CD14-positive monocyte (primary cell): Measurements from ENCODE around the gene NTNG1. TPM values are rescaled to one million over a fixed set of nuclear protein-coding genes. Genes with fewer than 3 reads are reported as not detected.

Source experiments
- DNase-seq, 3 donors: peaks; one replicate each; pipeline ENCODE4 v3.0.0-alpha.2; 2011 to 2022
- H2AFZ ChIP-seq: 2 replicates; pipeline ENCODE4 v1.6.0; 2012; ENCODE audit warnings: mild to moderate bottlenecking, low read depth, low read length, inconsistent platforms; ENCODE audit not compliant: insufficient read depth, poor library complexity, severe bottlenecking
- H3K27ac ChIP-seq, 2 donors: 1 replicate in 1 of 2; 2 replicates in 1 of 2; pipeline ENCODE4 v1.5.1; 2012 to 2013; ENCODE audit warnings: low read length in 2 of 2, control low read depth in 1 of 2, inconsistent platforms in 1 of 2, low read depth in 1 of 2, mild to moderate bottlenecking in 1 of 2
- H3K27me3 ChIP-seq, 2 donors: one replicate each; pipeline versions ENCODE4 v1.6.0 to v1.6.1; 2011 to 2013; ENCODE audit warnings: low read length in 2 of 2; ENCODE audit not compliant: control insufficient read depth in 2 of 2, insufficient read depth in 2 of 2
- H3K36me3 ChIP-seq, 2 donors: replicated peaks in 1 of 2; 1 replicate in 1 of 2; 2 replicates in 1 of 2; pipeline versions ENCODE4 v1.5.1 to v1.6.1; 2012 to 2013; ENCODE audit warnings: low read length in 2 of 2, control low read depth in 1 of 2, inconsistent platforms in 1 of 2, mild to moderate bottlenecking in 1 of 2; ENCODE audit not compliant: insufficient read depth in 2 of 2, control insufficient read depth in 1 of 2
- H3K4me1 ChIP-seq, 2 donors: 1 replicate in 1 of 2; 2 replicates in 1 of 2; pipeline versions ENCODE4 v1.5.1 to v1.6.1; 2012 to 2013; ENCODE audit warnings: low read length in 2 of 2, control low read depth in 1 of 2, inconsistent platforms in 1 of 2, mild to moderate bottlenecking in 1 of 2, moderate library complexity in 1 of 2; ENCODE audit not compliant: insufficient read depth in 2 of 2, control insufficient read depth in 1 of 2
- H3K4me2 ChIP-seq: replicated peaks from 2 replicates; pipeline ENCODE3; 2012; ENCODE audit warnings: low read length, moderate library complexity, mild to moderate bottlenecking; ENCODE audit not compliant: poor library complexity, severe bottlenecking; ENCODE audit errors: extremely low read depth
- H3K4me3 ChIP-seq, 3 experiments: fragments of 200-600 bp in 1 of 3; sonication (generic) in 1 of 3; replicated peaks in 1 of 3; 1 replicate in 2 of 3; 2 replicates in 1 of 3; pipeline ENCODE4 v1.5.1; 2011 to 2013; ENCODE audit warnings: low read length in 3 of 3, mild to moderate bottlenecking in 3 of 3, control low read depth in 2 of 3, low read depth in 2 of 3, inconsistent platforms in 1 of 3, moderate library complexity in 1 of 3
- H3K79me2 ChIP-seq: 2 replicates; pipeline ENCODE4 v1.6.0; 2012; ENCODE audit warnings: mild to moderate bottlenecking, control low read depth, inconsistent platforms, low read length, moderate library complexity; ENCODE audit not compliant: insufficient read depth
- H3K9ac ChIP-seq: 2 replicates; pipeline ENCODE4 v1.6.0; 2017; ENCODE audit warnings: low read length, mild to moderate bottlenecking; ENCODE audit not compliant: insufficient read depth, poor library complexity, severe bottlenecking
- H3K9me3 ChIP-seq, 2 donors: replicated peaks in 1 of 2; 1 replicate in 1 of 2; 2 replicates in 1 of 2; pipeline versions ENCODE4 v1.5.1 to v1.6.1; 2012 to 2013; ENCODE audit warnings: low read length in 2 of 2, control low read depth in 1 of 2; ENCODE audit not compliant: control insufficient read depth in 1 of 2, insufficient read depth in 1 of 2
- H4K20me1 ChIP-seq: 2 replicates; pipeline ENCODE4 v1.6.0; 2012; ENCODE audit warnings: mild to moderate bottlenecking, low read length, control low read depth, moderate library complexity; ENCODE audit not compliant: insufficient read depth
- H3K27ac Mint-ChIP-seq, 7 donors: one replicate each; pipeline ENCODE4 v1.8.0; 2020; ENCODE audit warnings: mild to moderate bottlenecking in 7 of 7, mixed read lengths in 7 of 7, moderate library complexity in 6 of 7, inconsistent platforms in 2 of 7
- H3K27me3 Mint-ChIP-seq, 3 donors: one replicate each; pipeline ENCODE4 v1.8.0; 2021 to 2022; ENCODE audit warnings: low read depth in 3 of 3, mild to moderate bottlenecking in 3 of 3, mixed read lengths in 3 of 3, moderate library complexity in 3 of 3, inconsistent platforms in 1 of 3
- H3K36me3 Mint-ChIP-seq, 2 donors: one replicate each; pipeline ENCODE4 v1.8.0; 2020; ENCODE audit warnings: mixed read lengths in 2 of 2, inconsistent platforms in 1 of 2, mild to moderate bottlenecking in 1 of 2
- H3K4me1 Mint-ChIP-seq: one replicate; pipeline ENCODE4 v1.8.0; 2020; ENCODE audit warnings: mild to moderate bottlenecking, mixed read lengths
- H3K4me3 Mint-ChIP-seq, 2 donors: one replicate each; pipeline ENCODE4 v1.8.0; 2020; ENCODE audit warnings: mild to moderate bottlenecking in 2 of 2, mixed read lengths in 2 of 2, moderate library complexity in 1 of 2
- H3K9me3 Mint-ChIP-seq, 7 donors: one replicate each; pipeline ENCODE4 v1.8.0; 2020 to 2022; ENCODE audit warnings: mixed read lengths in 7 of 7, mild to moderate bottlenecking in 6 of 7, moderate library complexity in 6 of 7, inconsistent platforms in 2 of 7
- WGBS: methylation state at CpG from one replicate; pipeline ENCODE4 v1.1.5; 2013; ENCODE audit warnings: missing lambda C conversion rate; ENCODE audit not compliant: insufficient coverage; 5-methylcytosine and 5-hydroxymethylcytosine counted together
- intact Hi-C, 2 donors: fragments of 100-400 bp; cut with micrococcal nuclease; formaldehyde crosslinking; loops; one replicate each; pipeline versions ENCODE4 v1.15.0 to v1.15.1; 2023
- polyA plus RNA-seq, 3 donors: library from polyadenylated mRNA; depleted of rRNA in 1 of 3; unstranded in 2 of 3; stranded (reverse) in 1 of 3; fragments of 300-500 nt in 2 of 3; fragments of >200 nt in 1 of 3; fragmentation: Illumina TruSeq in 2 of 3; gene quantifications; 1 replicate in 2 of 3; 2 replicates in 1 of 3; pipeline ENCODE4 v1.2.3, GENCODE V29; 2012 to 2021
- TF ChIP-seq, protein P1 (sequence below): fragments of 200-600 bp; IDR thresholded peaks from one replicate; pipeline ENCODE4 v1.8.0; 2022; ENCODE audit warnings: antibody characterized with exemption, mild to moderate bottlenecking

The NTNG1 gene
- polyA plus RNA-seq, 3 donors, result not detected

DNA sequence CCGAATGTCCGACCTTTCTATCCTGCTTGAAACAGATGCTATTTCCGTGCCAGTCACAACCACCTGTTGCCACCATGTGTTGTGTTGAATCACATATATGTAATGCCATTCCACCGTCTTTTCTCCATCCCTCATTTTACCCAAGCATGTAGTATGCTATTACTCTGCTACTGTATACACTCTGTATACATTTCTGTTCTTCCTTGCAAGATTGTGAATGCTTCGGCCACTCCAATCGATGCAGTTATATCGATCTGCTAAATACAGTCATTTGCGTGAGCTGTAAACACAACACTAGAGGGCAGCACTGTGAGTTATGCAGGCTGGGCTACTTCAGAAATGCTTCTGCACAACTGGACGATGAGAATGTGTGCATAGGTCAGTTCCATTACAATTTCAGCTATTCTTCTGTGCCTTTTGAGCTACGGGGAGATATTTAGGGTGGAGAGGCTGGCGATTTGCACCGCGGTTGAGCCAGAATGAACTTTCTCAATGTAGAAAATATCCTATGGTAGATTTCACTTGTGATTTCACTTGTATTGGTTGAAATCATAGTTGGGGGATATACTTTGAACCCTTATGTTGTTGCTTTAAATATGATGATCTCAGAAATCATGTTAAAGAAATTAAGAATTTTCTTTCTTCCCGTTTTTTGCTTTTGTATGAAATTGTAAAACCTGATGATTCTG lies 289.8 kb downstream of the NTNG1 start:
- Histone ChIP-seq H3K9ac (no peak overlapping the region), H3K36me3 (no peaks in the 10 kb centered on the region), H2AFZ (no peak overlapping the region), H3K4me2 (no peak overlapping the region), H3K4me1 (no peaks in the 10 kb centered on the region), H3K27ac (no peak overlapping the region), H3K9me3 (no peaks in the 10 kb centered on the region), H3K79me2 (no peaks in the 10 kb centered on the region), H4K20me1 (no peaks in the 10 kb centered on the region), H3K27me3 (no peaks in the 10 kb centered on the region), H3K4me3 (no peak overlapping the region)
- Mint-ChIP-seq H3K27ac (no peak overlapping the region), H3K4me3 (no peak overlapping the region), H3K36me3 (no peaks in the 10 kb centered on the region), H3K9me3 (no peaks in the 10 kb centered on the region), H3K4me1 (no peaks in the 10 kb centered on the region), H3K27me3 (peaks cover 0 to 8% (median 0%) of the 10 kb centered on the region in 3 donors)
- intact Hi-C loops, result no loop called here
- WGBS, result 55% methylated on average over 8 of the region's 14 CpGs
- TF ChIP-seq, protein P1, sequence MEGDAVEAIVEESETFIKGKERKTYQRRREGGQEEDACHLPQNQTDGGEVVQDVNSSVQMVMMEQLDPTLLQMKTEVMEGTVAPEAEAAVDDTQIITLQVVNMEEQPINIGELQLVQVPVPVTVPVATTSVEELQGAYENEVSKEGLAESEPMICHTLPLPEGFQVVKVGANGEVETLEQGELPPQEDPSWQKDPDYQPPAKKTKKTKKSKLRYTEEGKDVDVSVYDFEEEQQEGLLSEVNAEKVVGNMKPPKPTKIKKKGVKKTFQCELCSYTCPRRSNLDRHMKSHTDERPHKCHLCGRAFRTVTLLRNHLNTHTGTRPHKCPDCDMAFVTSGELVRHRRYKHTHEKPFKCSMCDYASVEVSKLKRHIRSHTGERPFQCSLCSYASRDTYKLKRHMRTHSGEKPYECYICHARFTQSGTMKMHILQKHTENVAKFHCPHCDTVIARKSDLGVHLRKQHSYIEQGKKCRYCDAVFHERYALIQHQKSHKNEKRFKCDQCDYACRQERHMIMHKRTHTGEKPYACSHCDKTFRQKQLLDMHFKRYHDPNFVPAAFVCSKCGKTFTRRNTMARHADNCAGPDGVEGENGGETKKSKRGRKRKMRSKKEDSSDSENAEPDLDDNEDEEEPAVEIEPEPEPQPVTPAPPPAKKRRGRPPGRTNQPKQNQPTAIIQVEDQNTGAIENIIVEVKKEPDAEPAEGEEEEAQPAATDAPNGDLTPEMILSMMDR, result peak; percentile 79
- DNase-seq, result peak in 2 of 3 donors; percentile 21 to 27

DNA sequence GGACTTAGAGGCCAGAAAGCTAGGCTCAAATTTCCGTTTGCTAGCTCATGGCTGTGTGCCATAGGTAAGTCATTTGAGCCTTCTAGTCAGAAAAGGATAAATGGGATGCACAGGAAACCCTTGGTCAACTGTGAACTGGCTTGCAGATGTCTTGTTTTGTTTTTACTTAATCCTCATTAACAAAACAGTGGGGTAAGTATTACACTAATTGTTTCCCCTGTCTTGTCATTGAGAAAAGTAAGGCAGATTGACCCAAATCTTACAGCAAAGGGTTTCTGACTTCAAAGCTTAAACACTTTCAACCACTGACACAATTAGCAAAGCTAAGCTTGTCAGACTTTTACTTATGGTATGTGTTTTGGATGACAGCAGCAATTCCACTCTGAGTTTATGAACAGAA lies 291.3 kb downstream of the NTNG1 start:
- DNase-seq, result no peak
- Mint-ChIP-seq H3K4me3 (no peak overlapping the region), H3K27me3 (peaks cover 0 to 6% (median 0%) of the 10 kb centered on the region in 3 donors), H3K36me3 (no peaks in the 10 kb centered on the region), H3K9me3 (no peaks in the 10 kb centered on the region), H3K4me1 (no peaks in the 10 kb centered on the region), H3K27ac (no peak overlapping the region)
- H3K4me2 ChIP-seq, result no peak overlapping the region
- TF ChIP-seq, protein P1, result no peak
- no peaks in the 10 kb centered on the region for H4K20me1 ChIP-seq
- no peaks in the 10 kb centered on the region for H3K9me3 ChIP-seq
- H3K4me3 ChIP-seq, result no peak overlapping the region
- no peak overlapping the region for H3K9ac ChIP-seq
- H3K36me3 ChIP-seq, result no peaks in the 10 kb centered on the region
- H2AFZ ChIP-seq, result no peak overlapping the region
- H3K27ac ChIP-seq, result no peak overlapping the region
- no peaks in the 10 kb centered on the region for H3K27me3 ChIP-seq
- no CpG with 5 or more reads among the region's 1 CpG for WGBS
- H3K4me1 ChIP-seq, result no peaks in the 10 kb centered on the region
- intact Hi-C loops, result no loop called here
- H3K79me2 ChIP-seq, result no peaks in the 10 kb centered on the region
